Adrenal gland (tissue), 12 donors: Measurements from ENCODE around the gene LRP2BP. TPM values are rescaled to one million over a fixed set of nuclear protein-coding genes. Genes with fewer than 3 reads are reported as not detected.

Experiments used
- DNase-seq, 7 donors: peaks; one replicate each; pipeline ENCODE4 v3.0.0-alpha.2; 2019 to 2020
- H3K27ac ChIP-seq, 5 donors: fragments of 200-600 bp; sonication (generic) in 4 of 5; 1 replicate in 3 of 5; 2 replicates in 2 of 5; pipeline versions ENCODE4 v1.5.1 to v1.8.0; 2016 to 2020; ENCODE audit warnings: mild to moderate bottlenecking in 1 of 5
- H3K27me3 ChIP-seq: fragments of 200-600 bp; 2 replicates; pipeline ENCODE4 v1.8.0; 2021
- H3K36me3 ChIP-seq, 2 donors: fragments of 200-600 bp; replicated peaks in 1 of 2; 1 replicate in 1 of 2; 2 replicates in 1 of 2; pipeline versions ENCODE4 v1.5.1 to v1.8.0; 2018 to 2022
- H3K4me1 ChIP-seq, 2 donors: fragments of 200-600 bp; replicated peaks in 1 of 2; 1 replicate in 1 of 2; 2 replicates in 1 of 2; pipeline versions ENCODE4 v1.5.1 to v1.8.0; 2018 to 2021
- H3K4me3 ChIP-seq, 4 donors: fragments of 200-600 bp; sonication (generic) in 3 of 4; one replicate each; pipeline ENCODE4 v1.5.1; 2016 to 2018
- H3K9me3 ChIP-seq, 3 donors: fragments of 200-600 bp; sonication (generic) in 1 of 3; replicated peaks in 1 of 3; 1 replicate in 2 of 3; 2 replicates in 1 of 3; pipeline versions ENCODE4 v1.5.1 to v1.8.0; 2016 to 2021
- POLR2A ChIP-seq, 2 donors: fragments of 450-650 bp; IDR thresholded peaks; one replicate each; pipeline ENCODE4 v1.6.1; 2017; ENCODE audit warnings: antibody characterized with exemption in 2 of 2, mild to moderate bottlenecking in 2 of 2, moderate library complexity in 1 of 2
- WGBS, 4 donors: extraction: QIAGEN DNeasy Blood & Tissue Kit in 2 of 4; methylation state at CpG; one replicate each; pipeline versions ENCODE4 v1.1.5 to v1.1.7; 2013 to 2017; 5-methylcytosine and 5-hydroxymethylcytosine counted together
- intact Hi-C, 2 donors: fragments of 100-400 bp; cut with DNase I; formaldehyde crosslinking; loops; one replicate each; pipeline versions ENCODE4 v1.14.1 to v1.15.0; 2022 to 2023
- polyA plus RNA-seq, 3 donors: library from polyadenylated mRNA; stranded (reverse); fragments of 200-250 nt in 2 of 3; fragments of 350-450 nt in 1 of 3; fragmentation: Illumina TruSeq in 1 of 3; extraction: RNeasy Lipid Tissue Mini Kit (QIAGEN cat#74804) in 1 of 3; gene quantifications; one replicate each; pipeline ENCODE4 v1.2.3, GENCODE V29; 2013 to 2014
- total RNA-seq, 9 donors: library from RNA; depleted of rRNA in 4 of 9; stranded (reverse); fragments of >200 nt in 4 of 9; fragments of 120-200 nt in 1 of 9; fragmentation: NEBNext Ultra II Directional in 1 of 9; extraction: Animal tissue kit (Norgen Biotek cat#: 25700) in 1 of 9; gene quantifications; one replicate each; pipeline versions ENCODE4 v1.1.0 to v1.2.4, GENCODE V29; 2013 to 2023
- TF ChIP-seq, protein P1 (sequence below), 6 experiments: fragments of 450-650 bp in 4 of 6; fragments of 200-600 bp in 2 of 6; sonication (generic) in 1 of 6; IDR thresholded peaks; 1 replicate in 5 of 6; 2 replicates in 1 of 6; pipeline versions ENCODE4 v1.5.1 to v1.8.0; 2016 to 2021; ENCODE audit warnings: antibody characterized with exemption in 6 of 6, mild to moderate bottlenecking in 2 of 6, moderate library complexity in 1 of 6
- donor health status: healthy with polysubstance abuse.
- donor health status: Bipolar disorder and iron deficiency.
- donor health status: DM: yes; HTN: yes; CAD: no.
- donor health status: DM: no; HTN: no; CAD: no.
- donor health status: DM: no; HTN: no; CAD: no.
- donor health status: DM: yes; HTN: yes; CAD: no.

The LRP2BP gene
- total and polyA plus RNA-seq, 12 donors, result 0.14 to 1.8 (median 0.89) TPM; not detected in 1

DNA sequence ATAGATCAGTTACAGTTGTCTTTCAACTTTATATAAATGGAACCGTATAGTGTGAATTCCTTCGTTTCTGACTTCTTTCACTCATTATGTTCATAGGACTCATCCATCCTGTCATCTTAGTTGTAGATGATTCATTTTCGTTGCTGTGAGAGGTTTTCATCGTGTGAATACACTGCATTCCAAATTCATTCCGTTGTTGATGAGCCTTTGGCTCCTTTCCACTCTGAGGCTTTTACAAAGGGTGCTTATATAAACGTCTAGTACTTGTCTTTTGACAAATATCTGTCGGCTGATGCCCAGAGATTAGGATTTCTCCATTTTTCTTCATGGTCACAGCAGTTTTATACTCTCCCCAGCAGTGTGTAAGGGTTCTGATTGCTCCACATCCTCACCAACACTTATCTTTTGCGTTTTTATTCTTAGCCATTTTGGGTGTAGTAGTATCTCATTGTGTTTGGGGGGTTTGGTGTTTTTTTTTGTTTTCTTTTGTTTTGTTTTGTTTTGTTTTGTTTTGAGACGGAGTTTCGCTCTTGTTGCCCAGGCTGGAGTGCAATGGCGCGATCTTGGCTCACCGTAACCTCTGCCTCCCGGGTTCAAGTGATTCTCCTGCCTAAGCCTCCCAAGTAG, 48.6 kb downstream of the LRP2BP start:
- H3K4me3 ChIP-seq, result no peak overlapping the region
- H3K27me3 ChIP-seq, result no peaks in the 10 kb centered on the region
- H3K27ac ChIP-seq, result no peak overlapping the region
- no peaks in the 10 kb centered on the region for H3K9me3 ChIP-seq
- peaks cover 0 to 9% of the 10 kb centered on the region in 2 donors for H3K36me3 ChIP-seq
- intact Hi-C loops, result no loop called here
- TF ChIP-seq, protein P1, sequence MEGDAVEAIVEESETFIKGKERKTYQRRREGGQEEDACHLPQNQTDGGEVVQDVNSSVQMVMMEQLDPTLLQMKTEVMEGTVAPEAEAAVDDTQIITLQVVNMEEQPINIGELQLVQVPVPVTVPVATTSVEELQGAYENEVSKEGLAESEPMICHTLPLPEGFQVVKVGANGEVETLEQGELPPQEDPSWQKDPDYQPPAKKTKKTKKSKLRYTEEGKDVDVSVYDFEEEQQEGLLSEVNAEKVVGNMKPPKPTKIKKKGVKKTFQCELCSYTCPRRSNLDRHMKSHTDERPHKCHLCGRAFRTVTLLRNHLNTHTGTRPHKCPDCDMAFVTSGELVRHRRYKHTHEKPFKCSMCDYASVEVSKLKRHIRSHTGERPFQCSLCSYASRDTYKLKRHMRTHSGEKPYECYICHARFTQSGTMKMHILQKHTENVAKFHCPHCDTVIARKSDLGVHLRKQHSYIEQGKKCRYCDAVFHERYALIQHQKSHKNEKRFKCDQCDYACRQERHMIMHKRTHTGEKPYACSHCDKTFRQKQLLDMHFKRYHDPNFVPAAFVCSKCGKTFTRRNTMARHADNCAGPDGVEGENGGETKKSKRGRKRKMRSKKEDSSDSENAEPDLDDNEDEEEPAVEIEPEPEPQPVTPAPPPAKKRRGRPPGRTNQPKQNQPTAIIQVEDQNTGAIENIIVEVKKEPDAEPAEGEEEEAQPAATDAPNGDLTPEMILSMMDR (IDR thresholded peaks at IDR 0.05), result no peak
- no peak for TF ChIP-seq POLR2A (IDR thresholded peaks at IDR 0.05)
- H3K4me1 ChIP-seq, result peaks cover 0 to 8% of the 10 kb centered on the region in 2 donors
- DNase-seq, result no peak
- WGBS, 4 donors, result 87 to 91% (median 90%) methylated on average over 14 of the region's 14 CpGs

DNA sequence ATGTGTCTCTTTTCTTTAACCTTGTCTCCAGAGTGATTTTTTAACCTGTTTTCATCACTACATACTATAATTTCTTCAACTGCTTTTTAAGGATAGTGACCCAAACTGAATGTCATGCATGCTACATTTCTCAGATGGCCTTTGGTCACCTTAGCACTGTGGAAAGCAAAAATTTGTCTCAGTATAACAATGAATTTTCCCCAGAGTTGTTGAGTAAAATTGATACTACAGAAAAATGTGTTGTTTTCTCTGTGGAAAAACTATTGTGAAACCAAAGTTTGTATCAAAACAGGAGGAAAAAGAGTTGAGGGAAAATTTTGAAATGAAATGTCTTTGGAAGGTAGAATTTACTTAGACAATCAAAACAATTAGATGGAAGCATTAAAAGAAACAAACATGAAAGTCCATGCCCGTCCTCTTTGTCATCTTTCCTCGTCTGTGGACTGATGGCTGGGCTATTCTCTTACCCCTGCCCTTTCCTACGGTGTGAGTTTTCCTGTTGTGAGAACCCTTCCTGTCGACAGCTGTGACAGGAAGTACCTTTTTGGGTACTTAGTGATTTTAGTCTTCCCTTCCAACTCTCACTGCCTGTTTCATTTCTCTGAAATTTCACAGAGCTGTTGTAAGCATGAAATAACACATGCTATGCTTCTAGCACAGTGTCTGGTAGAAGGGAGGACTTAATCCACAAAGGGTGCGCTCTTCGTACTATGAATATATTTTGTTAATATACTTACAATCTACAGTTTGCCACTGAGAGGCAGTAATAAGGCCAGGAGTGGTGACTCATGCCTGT, 50.8 kb downstream of the LRP2BP start:
- DNase-seq, result no peak
- WGBS, 4 donors, result 69 to 81% (median 72%) methylated on average over 6 of the region's 6 CpGs
- H3K4me1 ChIP-seq, result peaks cover 0 to 8% of the 10 kb centered on the region in 2 donors
- no peaks in the 10 kb centered on the region for H3K9me3 ChIP-seq
- H3K36me3 ChIP-seq, result peaks cover 0 to 9% of the 10 kb centered on the region in 2 donors
- peak overlapping the region in 2 of 5 donors; percentile 40 to 61 for H3K27ac ChIP-seq
- H3K4me3 ChIP-seq, result no peak overlapping the region
- intact Hi-C loops, result no loop called here
- H3K27me3 ChIP-seq, result no peaks in the 10 kb centered on the region
- no peak for TF ChIP-seq POLR2A (IDR thresholded peaks at IDR 0.05)
- TF ChIP-seq, protein P1 (IDR thresholded peaks at IDR 0.05), result no peak

DNA sequence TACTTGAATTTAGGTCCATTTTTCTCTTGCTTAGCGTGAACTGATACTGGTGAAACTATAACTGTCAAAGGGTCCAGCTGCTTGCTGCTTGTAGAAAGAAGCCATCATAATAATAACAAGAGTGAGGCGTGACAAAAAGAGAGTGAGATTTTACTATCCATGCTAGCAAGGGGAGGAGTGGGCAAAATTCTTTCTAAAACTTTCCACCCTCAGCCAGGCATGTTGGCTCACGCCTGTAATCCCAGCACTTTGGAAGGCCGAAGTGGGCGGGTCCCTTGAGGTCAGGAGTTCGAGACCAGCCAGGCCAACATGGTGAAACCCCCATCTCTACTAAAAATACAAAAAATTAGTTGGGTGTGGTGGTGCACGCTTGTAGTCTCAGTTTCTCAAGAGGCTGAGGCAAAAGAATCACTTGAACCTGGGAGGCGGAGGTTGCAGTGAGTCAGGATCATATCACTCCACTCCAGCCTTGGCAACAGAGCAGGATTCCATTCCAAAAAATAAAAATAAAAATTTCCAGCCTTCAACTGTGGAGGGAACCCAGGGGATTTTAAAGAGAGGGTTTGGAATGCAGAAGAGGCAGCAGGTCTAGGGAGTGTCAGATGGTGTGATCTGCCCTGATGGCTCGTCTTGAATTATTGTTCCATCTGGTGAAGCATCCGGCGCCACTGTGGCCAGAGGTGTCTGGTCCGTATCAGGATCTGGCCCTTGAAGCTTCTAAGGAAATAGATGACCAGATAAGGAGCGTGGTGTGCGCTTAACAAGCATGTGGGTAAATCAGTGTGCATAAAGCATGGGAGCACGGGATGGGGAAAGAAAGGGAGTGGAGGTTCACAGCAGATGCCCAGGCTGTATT, 51.8 kb downstream of the LRP2BP start:
- peak in 5 of 7 donors; percentile 14 to 76 (median 37) for DNase-seq
- WGBS, 4 donors, result 72 to 78% (median 75%) methylated on average over 12 to 15 of the region's 15 CpGs

More for the DNA sequence above, 51.8 kb downstream of the LRP2BP start:
- H3K4me3 ChIP-seq, result no peak overlapping the region
- peaks cover 0 to 9% of the 10 kb centered on the region in 2 donors for H3K36me3 ChIP-seq
- H3K27ac ChIP-seq, result peak overlapping the region in 2 of 5 donors; percentile 40 to 61
- no peak for TF ChIP-seq POLR2A (IDR thresholded peaks at IDR 0.05)
- TF ChIP-seq, protein P1 (IDR thresholded peaks at IDR 0.05), result no peak
- H3K4me1 ChIP-seq, result peaks cover 0 to 8% of the 10 kb centered on the region in 2 donors
- intact Hi-C loops, result no loop called here
- H3K27me3 ChIP-seq, result no peaks in the 10 kb centered on the region
- no peaks in the 10 kb centered on the region for H3K9me3 ChIP-seq
